DND-41 (cell line): Measurements from ENCODE around the gene PCBP4.

Experiments used
- EZH2 ChIP-seq: IDR thresholded peaks from 3 replicates; pipeline ENCODE4 v1.6.1; 2012; ENCODE audit warnings: borderline replicate concordance, low read depth, mild to moderate bottlenecking, moderate library complexity, low read length, inconsistent platforms; ENCODE audit not compliant: severe bottlenecking
- TF ChIP-seq, protein P1 (sequence below): IDR thresholded peaks from 2 replicates; pipeline ENCODE4 v1.5.1; 2012; ENCODE audit warnings: borderline replicate concordance, low read length, moderate library complexity, mild to moderate bottlenecking; ENCODE audit not compliant: poor library complexity, severe bottlenecking; ENCODE audit errors: extremely low read depth

- TF ChIP-seq, protein P1, sequence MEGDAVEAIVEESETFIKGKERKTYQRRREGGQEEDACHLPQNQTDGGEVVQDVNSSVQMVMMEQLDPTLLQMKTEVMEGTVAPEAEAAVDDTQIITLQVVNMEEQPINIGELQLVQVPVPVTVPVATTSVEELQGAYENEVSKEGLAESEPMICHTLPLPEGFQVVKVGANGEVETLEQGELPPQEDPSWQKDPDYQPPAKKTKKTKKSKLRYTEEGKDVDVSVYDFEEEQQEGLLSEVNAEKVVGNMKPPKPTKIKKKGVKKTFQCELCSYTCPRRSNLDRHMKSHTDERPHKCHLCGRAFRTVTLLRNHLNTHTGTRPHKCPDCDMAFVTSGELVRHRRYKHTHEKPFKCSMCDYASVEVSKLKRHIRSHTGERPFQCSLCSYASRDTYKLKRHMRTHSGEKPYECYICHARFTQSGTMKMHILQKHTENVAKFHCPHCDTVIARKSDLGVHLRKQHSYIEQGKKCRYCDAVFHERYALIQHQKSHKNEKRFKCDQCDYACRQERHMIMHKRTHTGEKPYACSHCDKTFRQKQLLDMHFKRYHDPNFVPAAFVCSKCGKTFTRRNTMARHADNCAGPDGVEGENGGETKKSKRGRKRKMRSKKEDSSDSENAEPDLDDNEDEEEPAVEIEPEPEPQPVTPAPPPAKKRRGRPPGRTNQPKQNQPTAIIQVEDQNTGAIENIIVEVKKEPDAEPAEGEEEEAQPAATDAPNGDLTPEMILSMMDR: no peak
- TF ChIP-seq EZH2: no peak
Measured at GRCh38 chr3:51975852-51976549, 8.7 kb upstream of the PCBP4 start.
